ENCODE results near the gene EPRS1.

- TF ChIP-seq, protein P1, sequence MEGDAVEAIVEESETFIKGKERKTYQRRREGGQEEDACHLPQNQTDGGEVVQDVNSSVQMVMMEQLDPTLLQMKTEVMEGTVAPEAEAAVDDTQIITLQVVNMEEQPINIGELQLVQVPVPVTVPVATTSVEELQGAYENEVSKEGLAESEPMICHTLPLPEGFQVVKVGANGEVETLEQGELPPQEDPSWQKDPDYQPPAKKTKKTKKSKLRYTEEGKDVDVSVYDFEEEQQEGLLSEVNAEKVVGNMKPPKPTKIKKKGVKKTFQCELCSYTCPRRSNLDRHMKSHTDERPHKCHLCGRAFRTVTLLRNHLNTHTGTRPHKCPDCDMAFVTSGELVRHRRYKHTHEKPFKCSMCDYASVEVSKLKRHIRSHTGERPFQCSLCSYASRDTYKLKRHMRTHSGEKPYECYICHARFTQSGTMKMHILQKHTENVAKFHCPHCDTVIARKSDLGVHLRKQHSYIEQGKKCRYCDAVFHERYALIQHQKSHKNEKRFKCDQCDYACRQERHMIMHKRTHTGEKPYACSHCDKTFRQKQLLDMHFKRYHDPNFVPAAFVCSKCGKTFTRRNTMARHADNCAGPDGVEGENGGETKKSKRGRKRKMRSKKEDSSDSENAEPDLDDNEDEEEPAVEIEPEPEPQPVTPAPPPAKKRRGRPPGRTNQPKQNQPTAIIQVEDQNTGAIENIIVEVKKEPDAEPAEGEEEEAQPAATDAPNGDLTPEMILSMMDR (IDR thresholded peaks at IDR 0.05) = no peak
- TF ChIP-seq POLR2A (IDR thresholded peaks at IDR 0.05) = no peak
These were observed 31.6 kb upstream of the EPRS1 start for GRCh38 chr1:220077887-220078286.

Measured in uterus (tissue), 2 donors.